HCEC 1CT (cell line): ENCODE results near the gene ROBO2.

Experiments
- DNase-seq: peaks from one replicate; pipeline ENCODE4 v3.0.0-alpha.2; 2017

Gene ROBO2

DNA sequence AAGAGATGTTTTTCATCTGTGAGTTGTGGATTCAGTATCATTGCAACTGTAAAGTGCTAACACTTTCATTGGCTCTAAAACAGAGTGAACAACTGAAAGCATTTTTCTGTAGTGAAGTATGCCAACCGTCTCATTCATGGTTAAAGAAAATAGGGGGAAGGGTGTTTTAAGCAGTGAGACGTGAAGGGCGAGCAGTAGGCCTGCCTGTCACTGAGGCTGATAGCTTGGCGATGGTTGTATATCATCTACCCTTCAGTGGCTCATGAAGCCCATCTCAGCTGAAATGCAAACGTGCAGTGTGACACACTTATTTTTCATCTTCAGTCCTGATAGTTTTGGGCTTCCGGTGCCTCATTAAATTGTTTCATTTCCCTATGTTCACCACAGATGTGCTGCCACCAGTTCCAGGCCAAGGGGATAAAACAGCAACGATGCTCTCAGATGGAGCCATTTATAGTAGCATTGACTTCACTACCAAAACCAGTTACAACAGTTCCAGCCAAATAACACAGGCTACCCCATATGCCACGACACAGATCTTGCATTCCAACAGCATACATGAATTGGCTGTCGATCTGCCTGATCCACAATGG is 562.0 kb downstream of the ROBO2 start:
- DNase-seq = no peak

- DNase-seq = no peak
Measured at GRCh38 chr3:77602722-77603121, 562.8 kb downstream of the ROBO2 start.

DNA sequence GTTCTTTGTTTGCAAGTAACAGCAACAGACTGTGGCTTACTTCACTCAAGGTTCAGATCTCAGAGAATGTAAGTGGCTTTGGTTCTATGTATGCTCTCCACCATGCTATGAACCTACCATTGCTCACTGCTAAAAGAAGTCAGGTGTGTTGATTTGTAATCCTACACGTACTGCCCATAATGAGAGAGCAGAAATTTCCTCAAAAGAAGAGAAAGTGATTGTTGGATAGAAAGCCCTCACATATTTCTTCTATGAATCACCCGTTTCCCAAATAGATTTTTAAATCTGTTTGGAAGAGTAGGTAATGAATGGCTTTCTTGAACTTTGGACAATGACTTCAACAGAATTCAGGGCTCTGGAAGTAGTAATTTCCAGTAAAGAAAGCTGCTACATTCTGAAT is 565.4 kb downstream of the ROBO2 start:
- no peak for DNase-seq

- DNase-seq = peak; percentile 2
Measured at GRCh38 chr3:77605865-77606264, 566.0 kb downstream of the ROBO2 start.

DNA sequence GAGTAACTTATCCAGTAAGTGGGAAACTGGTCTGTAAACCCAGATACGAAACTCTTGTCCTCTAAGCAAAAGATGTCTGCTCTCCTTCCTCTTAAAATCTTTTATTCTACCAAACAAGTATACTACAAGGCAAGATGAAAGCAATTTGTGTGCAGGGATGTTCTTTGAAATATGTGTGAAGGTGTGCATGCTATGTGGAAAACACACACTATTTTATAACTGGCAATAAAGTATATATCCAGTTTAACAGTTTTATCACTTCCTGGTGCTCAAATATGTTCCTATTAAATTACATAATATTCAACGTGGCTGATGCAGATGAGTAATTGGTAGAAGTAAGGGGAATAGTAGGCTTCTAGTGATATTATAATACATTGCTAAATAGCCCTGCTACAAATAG is 566.5 kb downstream of the ROBO2 start:
- DNase-seq = peak; percentile 33

DNA sequence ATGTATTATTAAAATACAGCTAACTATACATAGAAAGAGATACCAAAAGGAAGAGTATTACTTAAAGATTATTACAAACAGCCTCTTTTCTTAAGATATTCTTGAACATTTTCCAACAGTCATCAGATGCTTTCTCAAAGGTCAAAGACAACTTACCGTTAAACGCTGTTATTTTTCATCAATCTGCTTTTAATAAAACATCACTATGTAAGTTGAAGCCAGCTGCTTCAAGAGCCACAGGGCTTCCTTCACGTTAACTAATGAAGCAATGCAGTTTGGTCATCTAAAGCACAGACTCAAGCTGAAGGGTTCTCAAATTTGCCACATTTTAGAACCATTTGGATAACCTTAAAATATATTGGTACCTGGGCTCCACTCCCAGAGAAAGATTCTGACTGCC is 578.8 kb downstream of the ROBO2 start:
- DNase-seq = no peak

- DNase-seq = peak; percentile 51
Measured at GRCh38 chr3:77620009-77620408, 580.1 kb downstream of the ROBO2 start.

- no peak for DNase-seq
Measured at GRCh38 chr3:77623500-77623899, 583.6 kb downstream of the ROBO2 start.

GRCh38 chr3:77626157-77626556 is 586.3 kb downstream of the ROBO2 start:
- DNase-seq = no peak

GRCh38 chr3:77648214-77648613 is 608.3 kb downstream of the ROBO2 start:
- DNase-seq = no peak

DNA sequence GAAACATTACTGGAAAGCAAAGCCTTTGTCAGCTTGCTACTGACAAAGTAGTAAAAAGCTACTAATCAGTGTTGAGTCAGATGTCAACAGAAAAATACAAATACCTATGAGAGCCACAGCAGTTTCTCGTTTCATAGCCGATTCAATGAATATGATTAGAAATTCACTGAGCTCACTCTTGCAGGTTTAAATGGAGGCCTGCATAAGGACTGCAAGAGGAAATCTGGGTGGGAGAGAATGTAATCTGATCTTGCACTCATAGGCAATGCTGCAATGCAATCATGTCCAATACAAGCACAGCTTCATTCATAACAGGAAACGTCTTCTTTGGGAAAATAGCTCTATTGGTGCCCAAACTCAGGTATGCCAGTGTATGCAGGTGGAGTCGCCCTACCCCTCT is 608.8 kb downstream of the ROBO2 start:
- no peak for DNase-seq

DNA sequence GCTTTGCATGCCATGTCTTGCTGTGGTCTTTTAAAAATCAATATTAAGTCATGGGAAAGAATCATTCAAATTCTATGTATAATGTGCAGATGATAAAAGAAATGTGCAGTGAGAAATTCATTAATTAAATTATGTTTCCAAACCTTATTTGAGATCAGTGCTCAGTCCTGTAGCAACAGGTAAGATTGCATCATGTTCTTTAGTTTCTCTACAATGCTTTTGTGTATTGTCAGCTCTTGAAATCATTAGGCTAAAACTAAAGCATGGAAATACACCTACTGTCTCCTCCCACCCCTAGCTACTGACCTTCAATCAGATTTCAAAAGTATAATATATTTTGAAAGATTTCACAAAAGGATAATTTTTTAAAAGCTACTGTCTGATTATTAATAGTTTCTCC is 612.7 kb downstream of the ROBO2 start:
- DNase-seq = no peak

GRCh38 chr3:77655396-77655795 is 615.5 kb downstream of the ROBO2 start:
- DNase-seq = no peak

GRCh38 chr3:77660718-77661117 is 620.8 kb downstream of the ROBO2 start:
- DNase-seq = no peak

- no peak for DNase-seq
Measured at GRCh38 chr3:77667901-77668300, 628.0 kb downstream of the ROBO2 start.

- DNase-seq = no peak
Measured at GRCh38 chr3:77668376-77668775, 628.5 kb downstream of the ROBO2 start.

DNA sequence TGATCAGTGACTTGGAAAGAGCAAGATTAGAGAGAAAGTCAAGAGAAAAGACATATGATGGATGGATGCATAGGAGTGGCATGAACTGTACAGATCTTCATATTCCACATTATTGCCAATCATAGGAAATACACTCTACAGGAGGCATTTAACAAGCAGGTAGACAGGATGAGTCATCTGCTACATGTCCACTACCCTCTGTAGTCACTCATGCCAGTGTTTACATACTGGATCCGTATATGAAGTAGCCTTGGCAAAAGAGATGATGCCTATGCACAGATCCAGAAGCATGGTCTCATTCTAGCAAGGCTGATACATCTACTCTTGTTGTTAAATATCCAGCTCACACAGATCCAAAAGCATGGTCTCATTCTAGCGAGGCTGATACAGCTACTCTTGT is 632.1 kb downstream of the ROBO2 start:
- DNase-seq = no peak

DNA sequence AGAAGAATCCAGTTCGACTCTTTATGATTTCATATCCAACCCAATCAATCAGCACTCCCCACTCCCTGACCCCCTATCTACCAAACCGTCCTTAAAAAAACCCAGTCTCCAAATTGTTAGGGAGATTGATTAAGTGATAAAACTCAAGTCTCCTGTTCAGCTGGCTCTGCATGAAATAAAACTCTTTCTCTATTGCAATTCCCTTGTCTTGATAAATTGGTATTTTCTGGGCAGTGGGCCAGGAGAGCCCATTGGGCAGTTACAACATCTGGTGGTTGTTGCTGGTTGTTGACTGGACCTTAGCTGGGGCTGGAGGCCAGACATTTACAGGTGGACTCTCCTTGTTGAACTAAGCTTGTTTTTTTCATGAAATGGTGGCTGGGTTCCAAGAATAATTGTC is 642.3 kb downstream of the ROBO2 start:
- DNase-seq = no peak

GRCh38 chr3:77684115-77684514 is 644.2 kb downstream of the ROBO2 start:
- DNase-seq = no peak

GRCh38 chr3:77685713-77686112 is 645.8 kb downstream of the ROBO2 start:
- no peak for DNase-seq

DNA sequence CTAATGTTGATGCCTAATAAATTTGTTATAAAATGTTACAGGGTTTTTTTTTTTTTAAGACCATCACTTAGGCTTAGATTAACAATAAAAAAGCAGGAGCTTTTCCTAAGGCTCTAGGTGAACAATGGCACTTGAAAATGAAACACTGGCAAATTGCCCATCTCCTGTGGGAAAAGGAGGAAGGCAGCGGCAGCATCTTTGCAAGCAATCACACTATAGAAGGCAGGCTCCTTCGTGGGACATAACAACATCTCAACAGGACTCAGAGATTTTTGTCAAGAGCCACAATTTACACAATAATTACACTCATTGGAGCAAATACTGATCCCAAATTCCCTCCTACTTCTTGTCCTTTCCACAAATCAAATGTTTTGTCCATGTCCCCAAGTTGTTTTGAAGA is 646.7 kb downstream of the ROBO2 start:
- no peak for DNase-seq

DNA sequence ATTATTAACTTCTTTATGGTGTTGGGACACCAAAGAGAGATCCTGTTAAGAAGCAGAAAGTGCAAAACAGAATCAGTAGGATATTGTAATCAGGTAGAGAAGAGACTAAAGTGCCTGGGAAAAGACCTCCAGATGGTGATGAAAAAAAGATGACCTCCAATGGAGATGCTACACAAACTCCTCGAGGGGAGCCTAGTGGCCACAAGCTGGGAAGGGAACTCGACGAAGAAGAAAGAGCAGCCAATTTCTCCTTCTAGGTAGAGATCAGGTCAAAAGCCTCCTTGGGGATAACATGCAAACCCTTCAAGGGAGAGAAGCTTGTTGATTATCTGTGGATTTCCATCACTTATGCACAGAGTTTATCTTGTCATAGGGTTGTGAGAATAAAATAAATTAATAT is 647.6 kb downstream of the ROBO2 start:
- no peak for DNase-seq

DNA sequence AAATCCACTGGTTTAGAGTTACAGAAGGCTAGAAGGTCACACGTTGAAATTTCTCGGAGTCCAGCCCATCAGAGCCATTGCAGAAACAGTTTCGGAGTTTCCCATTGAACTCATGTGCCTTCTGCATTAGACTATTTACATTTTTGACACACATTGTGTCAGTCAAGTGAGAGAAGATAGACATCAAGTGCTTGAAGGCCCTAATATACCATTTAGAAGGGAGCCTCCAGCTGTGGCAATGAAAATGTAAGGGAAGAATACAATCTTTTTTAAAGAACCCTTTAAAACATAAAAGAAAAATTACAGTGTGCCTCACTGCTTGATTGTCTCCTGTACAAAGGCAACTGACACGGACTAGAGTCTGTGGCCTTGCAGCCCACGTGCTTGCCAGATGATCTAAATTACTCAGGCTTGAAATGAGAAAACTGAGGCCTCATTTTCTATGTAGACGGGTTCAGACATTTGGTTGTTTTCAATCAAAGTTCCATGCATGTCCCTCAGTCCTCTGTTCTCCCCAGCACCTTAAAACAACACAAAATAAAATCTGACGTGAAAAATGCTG is 650.5 kb downstream of the ROBO2 start:
- DNase-seq = no peak

GRCh38 chr3:77693147-77693546 is 653.2 kb downstream of the ROBO2 start:
- DNase-seq = no peak

- DNase-seq = no peak
Measured at GRCh38 chr3:77699125-77699691, 659.3 kb downstream of the ROBO2 start.
